IMR-90 (cell line): ENCODE results near the gene DNPH1. TPM values are rescaled to one million over a fixed set of nuclear protein-coding genes. Genes with fewer than 3 reads are reported as not detected.

Experiments
- BHLHE40 ChIP-seq: fragments of 150-350 bp; IDR thresholded peaks from 2 replicates; pipeline ENCODE4 v1.6.1; 2016; ENCODE audit warnings: mild to moderate bottlenecking, low read depth, low read length
- FOS ChIP-seq: fragments of 150-350 bp; IDR thresholded peaks from 2 replicates; pipeline ENCODE4 v1.6.1; 2016; ENCODE audit warnings: low read depth, low read length
- RFX5 ChIP-seq: IDR thresholded peaks from 2 replicates; pipeline ENCODE4 v1.8.0; 2012; ENCODE audit warnings: low read depth, mild to moderate bottlenecking, low read length, moderate library complexity
- SMC3 ChIP-seq: fragments of 150-350 bp; IDR thresholded peaks from 2 replicates; pipeline ENCODE4 v1.6.1; 2016; ENCODE audit warnings: low read depth, mild to moderate bottlenecking, antibody characterized with exemption, low read length, moderate library complexity
- polyA plus RNA-seq, 3 experiments: library from polyadenylated mRNA; depleted of rRNA; stranded (reverse); fragments of >200 nt; gene quantifications; 2 replicates each; pipeline ENCODE4 v1.2.3, GENCODE V29; 2012; ENCODE audit warnings: low replicate concordance in 1 of 3
- total RNA-seq: library from RNA; depleted of rRNA; stranded (reverse); fragments of >200 nt; gene quantifications from 2 replicates; pipeline ENCODE4 v1.2.3, GENCODE V29; 2012; rRNA removed
- TF ChIP-seq, protein P1 (sequence below): fragments of 150-350 bp; IDR thresholded peaks from 2 replicates; pipeline ENCODE4 v1.6.1; 2016; ENCODE audit warnings: low read depth, mild to moderate bottlenecking, low read length, moderate library complexity, borderline replicate concordance

The DNPH1 gene
- total and polyA plus RNA-seq, 2 of the 4 experiments (the other 2 are of a cell fraction), result 19.0 to 47.8 TPM

DNA sequence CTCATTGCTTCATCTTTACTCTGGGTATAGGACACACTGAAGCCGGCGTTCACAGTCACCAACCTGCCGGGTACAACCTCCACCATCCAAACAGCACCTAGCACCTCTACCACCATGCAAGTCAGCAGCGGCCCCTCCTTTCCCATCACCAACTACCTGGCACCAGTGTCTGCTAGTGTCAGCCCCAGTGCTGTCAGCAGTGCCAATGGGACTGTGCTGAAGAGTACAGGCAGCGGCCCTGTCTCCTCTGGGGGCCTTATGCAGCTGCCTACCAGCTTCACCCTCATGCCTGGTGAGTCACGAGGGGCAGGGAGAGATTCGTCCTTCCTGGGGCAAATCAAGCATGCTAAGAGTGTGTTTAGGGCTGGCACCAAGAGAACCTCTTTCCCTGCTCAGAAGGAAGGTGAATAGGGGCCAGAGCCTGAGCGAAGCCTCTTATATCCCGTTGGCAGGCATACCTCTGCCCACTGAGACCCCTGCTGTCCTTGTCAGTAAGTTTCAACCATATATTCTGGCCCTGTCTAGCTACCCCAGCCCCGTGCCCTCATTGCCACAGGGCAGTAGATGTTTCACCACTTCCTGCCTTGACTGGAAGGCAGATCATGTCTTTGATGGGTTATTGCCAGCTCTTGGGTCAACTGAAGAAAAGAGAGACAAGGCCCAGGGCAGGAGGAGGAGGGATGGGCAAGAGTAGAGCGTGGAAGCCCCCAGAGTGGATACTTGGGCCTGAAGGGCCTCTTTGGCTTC lies 53.4 kb downstream of the DNPH1 start (continued):
- TF ChIP-seq, protein P1, sequence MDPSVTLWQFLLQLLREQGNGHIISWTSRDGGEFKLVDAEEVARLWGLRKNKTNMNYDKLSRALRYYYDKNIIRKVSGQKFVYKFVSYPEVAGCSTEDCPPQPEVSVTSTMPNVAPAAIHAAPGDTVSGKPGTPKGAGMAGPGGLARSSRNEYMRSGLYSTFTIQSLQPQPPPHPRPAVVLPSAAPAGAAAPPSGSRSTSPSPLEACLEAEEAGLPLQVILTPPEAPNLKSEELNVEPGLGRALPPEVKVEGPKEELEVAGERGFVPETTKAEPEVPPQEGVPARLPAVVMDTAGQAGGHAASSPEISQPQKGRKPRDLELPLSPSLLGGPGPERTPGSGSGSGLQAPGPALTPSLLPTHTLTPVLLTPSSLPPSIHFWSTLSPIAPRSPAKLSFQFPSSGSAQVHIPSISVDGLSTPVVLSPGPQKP, result no peak
- TF ChIP-seq SMC3 (no peak), RFX5 (no peak), BHLHE40 (no peak), FOS (no peak)

Other genes with a start within 250 kb of the DNPH1 start
- 60.5 and 68.8 TPM in 2 replicates for gene PPP2R5D, start 244.9 kb downstream of the DNPH1 start, total RNA-seq
- gene PPP2R5D, start 244.9 kb downstream of the DNPH1 start, polyA plus RNA-seq (2012; rRNA removed), result 50.6 and 55.6 TPM in 2 replicates
- 116 and 119 TPM in 2 replicates for gene MEA1, start 215.5 kb downstream of the DNPH1 start, total RNA-seq
- gene MEA1, start 215.5 kb downstream of the DNPH1 start, polyA plus RNA-seq (2012; rRNA removed), result 126 TPM in 2 replicates
- 69.7 and 76.0 TPM in 2 replicates for gene KLHDC3, start 215.2 kb downstream of the DNPH1 start, total RNA-seq
- gene KLHDC3, start 215.2 kb downstream of the DNPH1 start, polyA plus RNA-seq (2012; rRNA removed), result 50.5 and 57.1 TPM in 2 replicates
- gene RRP36, start 207.9 kb downstream of the DNPH1 start, total RNA-seq, result 106 and 114 TPM in 2 replicates
- gene RRP36, start 207.9 kb downstream of the DNPH1 start, polyA plus RNA-seq (2012; rRNA removed), result 54.3 and 55.1 TPM in 2 replicates
- 33.3 and 39.3 TPM in 2 replicates for gene CUL7, start 175.6 kb downstream of the DNPH1 start, total RNA-seq
- gene CUL7, start 175.6 kb downstream of the DNPH1 start, polyA plus RNA-seq (2012; rRNA removed), result 38.0 and 39.9 TPM in 2 replicates
- gene MRPL2, start 170.0 kb downstream of the DNPH1 start, total RNA-seq, result 15.8 and 18.1 TPM in 2 replicates
- 45.9 and 46.8 TPM in 2 replicates for gene MRPL2, start 170.0 kb downstream of the DNPH1 start, polyA plus RNA-seq (2012; rRNA removed)
- 9.7 and 10.9 TPM in 2 replicates for gene KLC4, start 169.8 kb downstream of the DNPH1 start, total RNA-seq
- gene KLC4, start 169.8 kb downstream of the DNPH1 start, polyA plus RNA-seq (2012; rRNA removed), result 12.4 and 13.0 TPM in 2 replicates
- gene PTK7, start 153.2 kb downstream of the DNPH1 start, total RNA-seq, result 44.4 and 47.1 TPM in 2 replicates
- gene PTK7, start 153.2 kb downstream of the DNPH1 start, polyA plus RNA-seq (2012; rRNA removed), result 122 and 142 TPM in 2 replicates
- gene SRF, start 58.2 kb downstream of the DNPH1 start, total RNA-seq, result 20.6 TPM in 2 replicates
- gene SRF, start 58.2 kb downstream of the DNPH1 start, polyA plus RNA-seq (2012; rRNA removed), result 56.3 and 69.1 TPM in 2 replicates
- gene CUL9, start 47.3 kb downstream of the DNPH1 start, total RNA-seq, result 6.1 and 7.7 TPM in 2 replicates
- 19.1 and 19.5 TPM in 2 replicates for gene CUL9, start 47.3 kb downstream of the DNPH1 start, polyA plus RNA-seq (2012; rRNA removed)
- gene TTBK1, start 14.0 kb upstream of the DNPH1 start, total RNA-seq, result under 0.01 TPM in 1 of 2 replicates, not detected in the other
- gene TTBK1, start 14.0 kb upstream of the DNPH1 start, polyA plus RNA-seq (2012; rRNA removed), result 0.01 and 0.02 TPM in 2 replicates
- gene SLC22A7, start 68.8 kb upstream of the DNPH1 start, total RNA-seq, result not detected in 2 replicates
- gene SLC22A7, start 68.8 kb upstream of the DNPH1 start, polyA plus RNA-seq (2012; rRNA removed), result not detected in 2 replicates
- not detected in 2 replicates for gene CRIP3, start 79.3 kb upstream of the DNPH1 start, total RNA-seq
- gene CRIP3, start 79.3 kb upstream of the DNPH1 start, polyA plus RNA-seq (2012; rRNA removed), result not detected in 2 replicates
- 5.6 and 5.7 TPM in 2 replicates for gene ZNF318, start 140.2 kb upstream of the DNPH1 start, total RNA-seq
- 6.6 and 6.7 TPM in 2 replicates for gene ZNF318, start 140.2 kb upstream of the DNPH1 start, polyA plus RNA-seq (2012; rRNA removed)
- 4.7 and 7.0 TPM in 2 replicates for gene ABCC10, start 198.1 kb upstream of the DNPH1 start, total RNA-seq
- 26.3 and 28.0 TPM in 2 replicates for gene ABCC10, start 198.1 kb upstream of the DNPH1 start, polyA plus RNA-seq (2012; rRNA removed)
- gene DLK2, start 226.1 kb upstream of the DNPH1 start, total RNA-seq, result 0.90 and 1.1 TPM in 2 replicates
- 2.8 and 3.0 TPM in 2 replicates for gene DLK2, start 226.1 kb upstream of the DNPH1 start, polyA plus RNA-seq (2012; rRNA removed)
- 12.2 and 12.5 TPM in 2 replicates for gene TJAP1, start 248.1 kb upstream of the DNPH1 start, total RNA-seq
- 34.2 and 35.8 TPM in 2 replicates for gene TJAP1, start 248.1 kb upstream of the DNPH1 start, polyA plus RNA-seq (2012; rRNA removed)